ENCODE data around the gene ADAMTS6.
"Not testable (repeated sequence)": the region's sequence is repeated elsewhere in the genome, so short reads cannot be mapped to it uniquely, and the experiment has no call there.

Gene ADAMTS6

GRCh38 chr5:65338606-65339151, 143.0 kb downstream of the ADAMTS6 start:
- no peak overlapping the region for H3K27ac ChIP-seq (ENCODE audit: low read depth in 2 of 2, low read length in 2 of 2)
- no peak overlapping the region for H3K9ac ChIP-seq (ENCODE audit: low read depth in 1 of 2, low read length in 2 of 2)
- no peak overlapping the region for H3K4me3 ChIP-seq (ENCODE audit: low read length in 2 of 2)
- no peaks in the 10 kb centered on the region for H3K27me3 ChIP-seq (ENCODE audit: control insufficient read depth in 2 of 2, insufficient read depth in 2 of 2, low read length in 2 of 2)
- H3K9me3 ChIP-seq (ENCODE audit: control insufficient read depth in 2 of 2, low read length in 2 of 2) = no peaks in the 10 kb centered on the region
- H3K4me1 ChIP-seq (ENCODE audit: control insufficient read depth in 2 of 2, insufficient read depth in 2 of 2, low read length in 2 of 2) = no peaks in the 10 kb centered on the region
- no peaks in the 10 kb centered on the region for H3K36me3 ChIP-seq (ENCODE audit: control insufficient read depth in 2 of 2, insufficient read depth in 2 of 2, low read length in 2 of 2)

DNA sequence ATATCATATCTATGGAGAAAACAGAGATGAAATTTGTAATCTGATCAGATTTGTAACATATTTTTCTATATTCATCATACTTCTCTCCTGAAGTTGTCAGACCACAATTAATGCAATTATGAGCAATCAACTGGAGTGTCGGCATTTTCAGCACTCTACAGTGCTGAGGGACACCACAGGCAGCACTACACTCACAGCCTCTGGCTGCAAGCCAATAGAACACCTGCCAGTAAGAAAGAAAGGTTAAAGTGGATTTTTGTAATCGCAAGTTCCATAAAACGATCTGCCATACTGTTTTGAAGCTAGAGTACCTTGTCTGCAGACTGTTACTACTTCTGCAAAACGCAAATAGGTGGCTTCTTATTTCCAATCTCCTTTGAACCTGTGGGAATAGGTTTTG, 147.6 kb downstream of the ADAMTS6 start:
- Histone ChIP-seq H3K36me3 (ENCODE audit: control insufficient read depth in 2 of 2, insufficient read depth in 2 of 2, low read length in 2 of 2) (no peaks in the 10 kb centered on the region), H3K9ac (ENCODE audit: low read depth in 1 of 2, low read length in 2 of 2) (no peak overlapping the region), H3K9me3 (ENCODE audit: control insufficient read depth in 2 of 2, low read length in 2 of 2) (no peaks in the 10 kb centered on the region), H3K27ac (ENCODE audit: low read depth in 2 of 2, low read length in 2 of 2) (no peak overlapping the region), H3K27me3 (ENCODE audit: control insufficient read depth in 2 of 2, insufficient read depth in 2 of 2, low read length in 2 of 2) (no peaks in the 10 kb centered on the region), H3K4me3 (ENCODE audit: low read length in 2 of 2) (no peak overlapping the region), H3K4me1 (ENCODE audit: control insufficient read depth in 2 of 2, insufficient read depth in 2 of 2, low read length in 2 of 2) (no peaks in the 10 kb centered on the region)

GRCh38 chr5:65332591-65332990, 149.1 kb downstream of the ADAMTS6 start:
- no peak overlapping the region for H3K27ac ChIP-seq (ENCODE audit: low read depth in 2 of 2, low read length in 2 of 2)
- no peaks in the 10 kb centered on the region for H3K4me1 ChIP-seq (ENCODE audit: control insufficient read depth in 2 of 2, insufficient read depth in 2 of 2, low read length in 2 of 2)
- no peaks in the 10 kb centered on the region for H3K27me3 ChIP-seq (ENCODE audit: control insufficient read depth in 2 of 2, insufficient read depth in 2 of 2, low read length in 2 of 2)
- no peaks in the 10 kb centered on the region for H3K36me3 ChIP-seq (ENCODE audit: control insufficient read depth in 2 of 2, insufficient read depth in 2 of 2, low read length in 2 of 2)
- no peaks in the 10 kb centered on the region for H3K9me3 ChIP-seq (ENCODE audit: control insufficient read depth in 2 of 2, low read length in 2 of 2)
- H3K4me3 ChIP-seq (ENCODE audit: low read length in 2 of 2) = no peak overlapping the region
- no peak overlapping the region for H3K9ac ChIP-seq (ENCODE audit: low read depth in 1 of 2, low read length in 2 of 2)

DNA sequence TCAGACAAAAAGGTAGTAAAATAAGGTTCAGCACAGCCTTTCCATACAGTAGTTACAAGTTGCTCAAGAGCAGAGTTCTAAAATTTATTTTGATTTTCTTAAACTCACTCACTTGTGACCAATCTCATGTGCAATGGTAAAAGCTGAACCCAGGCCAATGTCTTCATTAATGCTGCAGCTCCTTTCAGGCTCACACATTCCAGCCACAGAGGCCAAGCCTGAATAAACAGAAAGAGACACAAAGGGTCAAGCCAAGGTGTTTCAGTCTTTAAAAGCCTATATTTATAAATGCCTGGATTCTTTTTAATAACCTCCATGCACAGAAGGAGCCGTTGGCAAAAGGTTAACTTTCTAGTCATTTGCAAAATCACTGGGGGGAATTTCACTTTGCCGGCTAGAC, 152.5 kb downstream of the ADAMTS6 start:
- Histone ChIP-seq H3K36me3 (ENCODE audit: control insufficient read depth in 2 of 2, insufficient read depth in 2 of 2, low read length in 2 of 2) (no peaks in the 10 kb centered on the region), H3K27ac (ENCODE audit: low read depth in 2 of 2, low read length in 2 of 2) (no peak overlapping the region), H3K9me3 (ENCODE audit: control insufficient read depth in 2 of 2, low read length in 2 of 2) (no peaks in the 10 kb centered on the region), H3K9ac (ENCODE audit: low read depth in 1 of 2, low read length in 2 of 2) (no peak overlapping the region), H3K4me1 (ENCODE audit: control insufficient read depth in 2 of 2, insufficient read depth in 2 of 2, low read length in 2 of 2) (no peaks in the 10 kb centered on the region), H3K4me3 (ENCODE audit: low read length in 2 of 2) (no peak overlapping the region), H3K27me3 (ENCODE audit: control insufficient read depth in 2 of 2, insufficient read depth in 2 of 2, low read length in 2 of 2) (no peaks in the 10 kb centered on the region)

DNA sequence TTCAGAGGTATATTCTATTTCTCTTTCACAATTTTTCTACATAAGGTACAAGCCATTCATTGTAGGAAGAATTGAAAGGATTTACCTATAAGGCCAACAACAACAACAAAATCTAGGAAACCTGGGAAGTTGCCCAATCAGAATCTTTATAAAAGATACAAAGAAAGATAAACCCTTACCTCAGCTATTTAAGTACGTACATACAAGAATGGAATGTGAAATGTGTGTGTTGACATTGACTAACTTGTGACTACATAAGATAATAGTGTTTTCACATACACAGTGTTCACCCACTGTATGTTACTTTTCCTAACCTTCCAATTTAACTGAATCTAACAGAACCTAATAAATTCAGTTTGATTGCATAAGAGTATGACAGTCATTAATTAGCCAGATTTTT, 154.1 kb downstream of the ADAMTS6 start:
- Histone ChIP-seq H3K36me3 (ENCODE audit: control insufficient read depth in 2 of 2, insufficient read depth in 2 of 2, low read length in 2 of 2) (no peaks in the 10 kb centered on the region), H3K4me3 (ENCODE audit: low read length in 2 of 2) (no peak overlapping the region), H3K4me1 (ENCODE audit: control insufficient read depth in 2 of 2, insufficient read depth in 2 of 2, low read length in 2 of 2) (no peaks in the 10 kb centered on the region), H3K27ac (ENCODE audit: low read depth in 2 of 2, low read length in 2 of 2) (no peak overlapping the region), H3K9ac (ENCODE audit: low read depth in 1 of 2, low read length in 2 of 2) (no peak overlapping the region), H3K9me3 (ENCODE audit: control insufficient read depth in 2 of 2, low read length in 2 of 2) (no peaks in the 10 kb centered on the region), H3K27me3 (ENCODE audit: control insufficient read depth in 2 of 2, insufficient read depth in 2 of 2, low read length in 2 of 2) (no peaks in the 10 kb centered on the region)

DNA sequence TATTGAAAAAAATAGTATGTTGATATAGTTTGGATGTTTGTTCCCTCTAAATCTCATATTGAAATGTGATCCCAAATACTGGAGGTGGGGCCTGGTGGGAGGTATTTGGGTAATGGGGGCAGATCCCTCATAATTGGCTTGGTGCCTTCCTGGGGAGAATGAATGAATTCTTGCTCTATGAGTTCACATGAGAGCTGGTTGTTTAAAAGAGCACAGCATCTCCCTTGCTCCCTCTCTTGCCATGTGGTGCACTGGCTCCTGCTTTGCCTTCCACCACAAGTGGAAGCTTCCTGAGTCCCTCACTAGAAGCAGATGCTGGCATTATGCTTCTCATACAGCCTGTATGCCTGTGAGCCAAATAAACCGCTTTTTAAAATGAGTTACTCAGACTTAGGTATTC, 154.8 kb downstream of the ADAMTS6 start:
- Histone ChIP-seq H3K27me3 (ENCODE audit: control insufficient read depth in 2 of 2, insufficient read depth in 2 of 2, low read length in 2 of 2) (no peaks in the 10 kb centered on the region), H3K9ac (ENCODE audit: low read depth in 1 of 2, low read length in 2 of 2) (no peak overlapping the region), H3K27ac (ENCODE audit: low read depth in 2 of 2, low read length in 2 of 2) (no peak overlapping the region), H3K4me3 (ENCODE audit: low read length in 2 of 2) (no peak overlapping the region), H3K4me1 (ENCODE audit: control insufficient read depth in 2 of 2, insufficient read depth in 2 of 2, low read length in 2 of 2) (no peaks in the 10 kb centered on the region), H3K9me3 (ENCODE audit: control insufficient read depth in 2 of 2, low read length in 2 of 2) (no peaks in the 10 kb centered on the region), H3K36me3 (ENCODE audit: control insufficient read depth in 2 of 2, insufficient read depth in 2 of 2, low read length in 2 of 2) (no peaks in the 10 kb centered on the region)

DNA sequence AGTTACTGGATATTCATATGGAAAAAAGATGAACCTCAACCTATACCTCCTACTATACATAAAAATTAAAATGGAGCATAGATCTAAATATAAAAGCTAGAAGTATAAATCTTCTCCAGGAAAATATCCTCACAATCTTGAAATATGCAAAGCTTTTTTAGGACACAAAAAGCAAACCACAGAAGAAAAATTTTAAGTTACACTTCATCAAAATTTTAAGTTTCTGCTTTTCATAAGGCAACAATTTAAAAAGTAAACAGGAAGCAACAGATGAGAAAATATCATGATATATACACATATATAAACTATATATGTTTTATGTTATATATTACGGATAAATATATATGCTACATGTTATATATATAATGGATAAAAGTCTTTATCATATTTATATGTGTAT, 157.5 kb downstream of the ADAMTS6 start:
- H3K4me3 ChIP-seq (ENCODE audit: low read length in 2 of 2) = no peak overlapping the region
- no peaks in the 10 kb centered on the region for H3K9me3 ChIP-seq (ENCODE audit: control insufficient read depth in 2 of 2, low read length in 2 of 2)
- no peaks in the 10 kb centered on the region for H3K36me3 ChIP-seq (ENCODE audit: control insufficient read depth in 2 of 2, insufficient read depth in 2 of 2, low read length in 2 of 2)
- no peak overlapping the region for H3K27ac ChIP-seq (ENCODE audit: low read depth in 2 of 2, low read length in 2 of 2)
- H3K27me3 ChIP-seq (ENCODE audit: control insufficient read depth in 2 of 2, insufficient read depth in 2 of 2, low read length in 2 of 2) = no peaks in the 10 kb centered on the region
- H3K9ac ChIP-seq (ENCODE audit: low read depth in 1 of 2, low read length in 2 of 2) = no peak overlapping the region
- no peaks in the 10 kb centered on the region for H3K4me1 ChIP-seq (ENCODE audit: control insufficient read depth in 2 of 2, insufficient read depth in 2 of 2, low read length in 2 of 2)

DNA sequence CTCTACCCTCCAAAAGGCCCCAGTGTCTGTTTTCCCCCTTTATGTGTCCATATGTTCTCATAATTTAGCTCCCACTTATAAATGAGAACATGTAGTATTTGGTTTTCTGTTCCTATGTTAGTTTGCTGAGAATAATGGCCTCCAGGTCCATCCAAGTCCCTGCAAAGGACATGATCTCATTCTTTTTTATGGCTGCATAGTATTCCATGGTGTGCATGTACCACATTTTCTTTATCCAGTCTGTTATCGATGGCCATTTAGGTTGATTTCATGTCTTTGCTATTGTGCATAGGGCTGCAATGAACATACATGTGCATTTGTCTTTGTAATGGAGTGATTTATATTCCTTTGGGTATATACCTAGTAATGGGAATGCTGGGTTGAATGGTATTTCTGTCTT, 161.0 kb downstream of the ADAMTS6 start:
- not testable (repeated sequence) for H3K9ac ChIP-seq (ENCODE audit: low read depth in 1 of 2, low read length in 2 of 2); H3K36me3 ChIP-seq (ENCODE audit: control insufficient read depth in 2 of 2, insufficient read depth in 2 of 2, low read length in 2 of 2); H3K4me1 ChIP-seq (ENCODE audit: control insufficient read depth in 2 of 2, insufficient read depth in 2 of 2, low read length in 2 of 2); H3K27ac ChIP-seq (ENCODE audit: low read depth in 2 of 2, low read length in 2 of 2); H3K9me3 ChIP-seq (ENCODE audit: control insufficient read depth in 2 of 2, low read length in 2 of 2); H3K27me3 ChIP-seq (ENCODE audit: control insufficient read depth in 2 of 2, insufficient read depth in 2 of 2, low read length in 2 of 2); H3K4me3 ChIP-seq (ENCODE audit: low read length in 2 of 2)

- no peaks in the 10 kb centered on the region for H3K4me1 ChIP-seq (ENCODE audit: control insufficient read depth in 2 of 2, insufficient read depth in 2 of 2, low read length in 2 of 2)
- no peaks in the 10 kb centered on the region for H3K36me3 ChIP-seq (ENCODE audit: control insufficient read depth in 2 of 2, insufficient read depth in 2 of 2, low read length in 2 of 2)
- no peak overlapping the region for H3K9ac ChIP-seq (ENCODE audit: low read depth in 1 of 2, low read length in 2 of 2)
- H3K27ac ChIP-seq (ENCODE audit: low read depth in 2 of 2, low read length in 2 of 2) = no peak overlapping the region
- no peak overlapping the region for H3K4me3 ChIP-seq (ENCODE audit: low read length in 2 of 2)
- H3K27me3 ChIP-seq (ENCODE audit: control insufficient read depth in 2 of 2, insufficient read depth in 2 of 2, low read length in 2 of 2) = no peaks in the 10 kb centered on the region
- no peaks in the 10 kb centered on the region for H3K9me3 ChIP-seq (ENCODE audit: control insufficient read depth in 2 of 2, low read length in 2 of 2)
These were observed 161.5 kb downstream of the ADAMTS6 start for GRCh38 chr5:65320250-65320649.

DNA sequence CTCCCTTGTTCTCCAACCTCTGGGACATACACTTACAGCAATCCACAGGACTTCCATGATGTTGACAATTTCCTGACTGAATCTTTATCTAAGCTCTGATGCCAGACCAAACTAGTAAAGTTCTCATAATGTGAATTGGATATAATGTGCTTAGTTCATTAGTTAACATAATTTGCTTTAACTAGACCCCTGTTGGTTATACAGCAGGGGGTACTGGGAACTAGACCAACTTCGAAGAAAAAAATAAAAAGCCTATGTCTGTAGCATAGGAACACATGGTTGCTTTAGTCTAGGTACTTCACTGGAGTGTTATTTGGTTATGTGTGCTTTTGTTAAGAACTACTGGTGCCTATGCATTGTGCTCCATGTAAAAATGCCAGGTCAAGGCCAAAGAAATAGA, 173.8 kb downstream of the ADAMTS6 start:
- no peaks in the 10 kb centered on the region for H3K36me3 ChIP-seq (ENCODE audit: control insufficient read depth in 2 of 2, insufficient read depth in 2 of 2, low read length in 2 of 2)
- H3K27ac ChIP-seq (ENCODE audit: low read depth in 2 of 2, low read length in 2 of 2) = no peak overlapping the region
- no peaks in the 10 kb centered on the region for H3K9me3 ChIP-seq (ENCODE audit: control insufficient read depth in 2 of 2, low read length in 2 of 2)
- H3K27me3 ChIP-seq (ENCODE audit: control insufficient read depth in 2 of 2, insufficient read depth in 2 of 2, low read length in 2 of 2) = no peaks in the 10 kb centered on the region
- H3K4me1 ChIP-seq (ENCODE audit: control insufficient read depth in 2 of 2, insufficient read depth in 2 of 2, low read length in 2 of 2) = no peaks in the 10 kb centered on the region
- H3K4me3 ChIP-seq (ENCODE audit: low read length in 2 of 2) = no peak overlapping the region
- H3K9ac ChIP-seq (ENCODE audit: low read depth in 1 of 2, low read length in 2 of 2) = no peak overlapping the region

GRCh38 chr5:65307088-65307487, 174.6 kb downstream of the ADAMTS6 start:
- Histone ChIP-seq H3K27me3 (ENCODE audit: control insufficient read depth in 2 of 2, insufficient read depth in 2 of 2, low read length in 2 of 2) (no peaks in the 10 kb centered on the region), H3K9ac (ENCODE audit: low read depth in 1 of 2, low read length in 2 of 2) (no peak overlapping the region), H3K27ac (ENCODE audit: low read depth in 2 of 2, low read length in 2 of 2) (no peak overlapping the region), H3K4me1 (ENCODE audit: control insufficient read depth in 2 of 2, insufficient read depth in 2 of 2, low read length in 2 of 2) (no peaks in the 10 kb centered on the region), H3K36me3 (ENCODE audit: control insufficient read depth in 2 of 2, insufficient read depth in 2 of 2, low read length in 2 of 2) (no peaks in the 10 kb centered on the region), H3K4me3 (ENCODE audit: low read length in 2 of 2) (no peak overlapping the region), H3K9me3 (ENCODE audit: control insufficient read depth in 2 of 2, low read length in 2 of 2) (no peaks in the 10 kb centered on the region)
